Sigmoid colon (tissue), 4 donors: ENCODE results near the gene SNX33.
A peak's percentile ranks its signal among the peaks of the same experiment; 100 is the strongest.

Experiments
- CTCF ChIP-seq, 4 experiments: fragments of 450-650 bp in 3 of 4; fragments of 200-600 bp in 1 of 4; IDR thresholded peaks; one replicate each; pipeline ENCODE4 v1.5.1; 2016 to 2019; ENCODE audit warnings: antibody characterized with exemption in 4 of 4, mild to moderate bottlenecking in 3 of 4, moderate library complexity in 2 of 4
- POLR2A ChIP-seq, 2 donors: fragments of 450-650 bp; IDR thresholded peaks; one replicate each; pipeline ENCODE4 v1.6.1; 2016; ENCODE audit warnings: antibody characterized with exemption in 2 of 2, mild to moderate bottlenecking in 2 of 2, moderate library complexity in 2 of 2
- POLR2AphosphoS5 ChIP-seq, 4 donors: sonication (generic); formaldehyde crosslinking; IDR thresholded peaks; one replicate each; pipeline ENCODE4 v1.6.1; 2017; ENCODE audit warnings: antibody characterized with exemption in 4 of 4

- TF ChIP-seq CTCF (IDR thresholded peaks at IDR 0.05) (no peak), POLR2A (IDR thresholded peaks at IDR 0.05) (no peak), POLR2AphosphoS5 (IDR thresholded peaks at IDR 0.05) (peak; percentile 56 to 75 (median 66))
Measured at GRCh38 chr15:75696311-75696720, 48.6 kb downstream of the SNX33 start.
